GM11168 (cell line): Measurements from ENCODE around the gene USP47.

Experiments
- in situ Hi-C: fragments of 300-500 bp; cut with MboI; formaldehyde crosslinking; loops from one replicate; pipeline ENCODE4 v1.12.0; 2022; ENCODE audit warnings: low sequenced_read_pairs; ENCODE audit not compliant: unreplicated experiment

The USP47 gene

GRCh38 chr11:11916981-11917399 is 75.2 kb downstream of the USP47 start:
- in situ Hi-C loops = no loop called here

GRCh38 chr11:11923828-11924227 is 82.1 kb downstream of the USP47 start:
- in situ Hi-C loops = no loop called here

DNA sequence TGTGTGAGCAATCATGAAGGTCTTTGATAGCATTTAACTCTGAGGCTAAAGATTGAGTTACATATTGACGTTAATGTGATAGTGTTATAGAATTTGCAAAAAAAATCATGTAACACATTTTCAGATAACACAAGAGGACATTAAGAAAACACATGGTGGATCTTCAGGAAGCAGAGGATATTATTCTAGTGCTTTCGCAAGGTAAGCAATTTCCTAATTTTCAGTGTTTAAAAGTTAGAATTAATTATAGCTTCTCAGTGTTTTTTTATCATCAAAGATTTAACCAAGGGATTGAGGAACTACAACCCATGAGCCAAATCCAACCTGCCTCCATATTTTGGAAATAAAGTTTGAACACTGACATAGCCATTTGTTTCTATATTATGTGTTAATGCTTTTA is 88.1 kb downstream of the USP47 start:
- in situ Hi-C loops = no loop called here

DNA sequence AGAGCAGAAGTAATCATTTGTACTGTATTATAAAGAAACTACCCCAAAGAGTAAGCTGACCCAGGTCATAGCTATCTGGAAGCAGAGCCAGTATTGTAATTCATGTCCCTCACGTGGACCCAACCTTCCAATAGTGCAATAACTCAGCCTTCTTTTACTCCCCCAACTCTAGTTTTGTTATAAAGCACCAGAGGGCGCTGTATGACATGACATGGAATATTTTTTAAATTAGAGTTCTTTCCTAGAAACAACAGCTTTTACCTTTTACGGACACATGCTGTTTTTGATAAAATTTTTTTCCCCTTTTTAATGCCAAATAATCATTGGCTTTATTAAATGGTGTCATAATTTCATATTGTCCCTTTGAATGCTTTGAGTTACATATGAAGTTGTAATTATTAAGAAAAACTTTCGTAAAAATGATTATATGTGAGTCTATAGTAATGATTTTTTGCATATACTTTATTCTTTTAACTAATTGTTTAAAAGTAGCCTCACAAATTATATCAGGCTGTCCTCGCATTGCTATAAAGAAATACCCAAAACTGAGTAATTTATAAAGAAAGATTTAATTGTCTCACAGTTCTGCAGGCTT is 89.8 kb downstream of the USP47 start:
- in situ Hi-C loops = no loop called here

GRCh38 chr11:11935536-11935935 is 93.8 kb downstream of the USP47 start:
- in situ Hi-C loops = no loop called here

- in situ Hi-C loops = no loop called here
Measured at GRCh38 chr11:11937433-11937832, 95.7 kb downstream of the USP47 start.

GRCh38 chr11:11937957-11938356 is 96.2 kb downstream of the USP47 start:
- in situ Hi-C loops = no loop called here

- in situ Hi-C loops = no loop called here
Measured at GRCh38 chr11:11940551-11940950, 98.8 kb downstream of the USP47 start.

- in situ Hi-C loops = no loop called here
Measured at GRCh38 chr11:11942668-11943067, 100.9 kb downstream of the USP47 start.

- in situ Hi-C loops = no loop called here
Measured at GRCh38 chr11:11944444-11944843, 102.7 kb downstream of the USP47 start.

- in situ Hi-C loops = no loop called here
Measured at GRCh38 chr11:11946180-11946579, 104.4 kb downstream of the USP47 start.

GRCh38 chr11:11946878-11947277 is 105.1 kb downstream of the USP47 start:
- in situ Hi-C loops = no loop called here

DNA sequence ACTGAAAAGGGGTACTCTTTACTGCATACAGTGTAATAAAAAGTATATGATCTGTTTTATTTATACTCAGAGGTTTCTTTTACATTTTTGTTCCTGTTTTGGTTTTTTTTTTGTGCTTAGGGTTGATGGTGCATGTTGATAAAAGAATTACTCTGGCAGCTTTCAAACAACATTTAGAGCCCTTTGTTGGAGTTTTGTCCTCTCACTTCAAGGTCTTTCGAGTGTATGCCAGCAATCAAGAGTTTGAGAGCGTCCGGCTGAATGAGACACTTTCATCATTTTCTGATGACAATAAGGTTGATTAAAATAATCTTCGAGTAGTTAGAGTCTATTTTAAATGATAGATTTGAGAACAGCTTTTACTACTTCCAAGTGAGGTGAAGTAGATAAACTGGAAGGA is 106.1 kb downstream of the USP47 start:
- in situ Hi-C loops = no loop called here

DNA sequence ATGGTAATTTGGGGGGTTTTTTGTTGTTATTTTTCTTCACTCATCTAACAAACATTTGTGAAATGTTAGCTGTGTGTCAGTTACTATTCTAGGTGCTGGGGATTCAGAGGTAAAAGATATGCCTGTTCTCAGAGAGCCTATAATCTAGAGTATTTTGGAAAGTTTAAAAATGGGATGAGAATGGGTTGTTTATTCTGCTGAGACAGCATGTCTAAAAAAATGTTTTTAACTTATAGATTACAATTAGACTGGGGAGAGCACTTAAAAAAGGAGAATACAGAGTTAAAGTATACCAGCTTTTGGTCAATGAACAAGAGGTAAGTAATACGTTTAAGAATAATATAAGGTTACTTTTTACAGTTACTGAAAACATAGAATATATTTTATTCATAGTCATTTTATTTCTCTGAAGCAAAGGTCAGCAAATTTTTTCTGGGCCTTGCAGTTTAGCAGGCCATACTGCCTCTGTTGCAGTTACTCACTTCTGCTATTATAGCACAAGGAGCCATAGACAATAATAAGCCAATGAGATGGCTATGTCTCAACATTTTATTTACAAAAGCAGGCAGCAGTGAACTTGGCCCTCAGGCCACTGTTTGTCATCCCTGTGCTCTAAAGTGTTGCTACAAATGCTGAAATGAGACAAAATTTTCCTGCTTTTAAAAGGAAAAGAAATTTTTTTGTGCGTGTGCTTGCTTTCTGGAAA is 106.6 kb downstream of the USP47 start:
- in situ Hi-C loops = no loop called here

DNA sequence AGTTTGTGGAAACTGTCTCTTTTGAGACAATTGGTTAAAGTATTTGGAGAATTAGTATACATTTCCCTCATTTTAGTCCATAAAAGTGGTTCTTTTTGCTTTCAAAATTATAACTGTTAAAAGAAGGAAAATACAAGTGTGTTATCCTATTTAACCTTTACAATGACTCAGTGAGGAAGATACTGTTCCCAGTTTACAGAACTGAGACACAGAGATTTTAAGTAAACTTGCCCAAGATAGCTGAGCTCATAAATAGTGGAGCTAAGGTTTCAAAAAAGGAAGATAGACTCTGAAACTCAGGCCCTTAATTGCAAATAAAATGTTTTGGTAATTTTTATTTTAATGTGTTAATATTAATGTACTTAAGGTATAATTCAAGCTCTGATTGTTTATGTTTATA is 107.7 kb downstream of the USP47 start:
- in situ Hi-C loops = no loop called here

DNA sequence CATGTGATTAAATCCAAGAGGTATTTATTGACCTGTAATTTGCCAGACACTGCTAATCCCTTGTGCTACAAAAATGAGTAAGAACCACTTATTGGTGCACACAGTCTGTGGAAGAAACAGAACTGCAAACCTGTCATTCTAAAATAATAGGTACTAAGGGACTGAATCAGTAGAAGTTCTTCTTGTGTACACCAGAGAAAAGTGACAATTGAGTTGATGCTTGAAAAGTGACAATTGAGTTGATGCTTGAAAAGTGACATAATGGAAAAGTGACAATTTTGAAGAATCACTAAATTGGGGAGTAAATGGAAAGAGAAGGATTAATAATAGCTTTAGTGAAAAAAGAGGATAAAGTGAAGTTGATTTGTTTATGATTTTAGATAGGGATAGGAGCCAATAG is 110.3 kb downstream of the USP47 start:
- in situ Hi-C loops = no loop called here

GRCh38 chr11:11956006-11956405 is 114.2 kb downstream of the USP47 start:
- in situ Hi-C loops = no loop called here

DNA sequence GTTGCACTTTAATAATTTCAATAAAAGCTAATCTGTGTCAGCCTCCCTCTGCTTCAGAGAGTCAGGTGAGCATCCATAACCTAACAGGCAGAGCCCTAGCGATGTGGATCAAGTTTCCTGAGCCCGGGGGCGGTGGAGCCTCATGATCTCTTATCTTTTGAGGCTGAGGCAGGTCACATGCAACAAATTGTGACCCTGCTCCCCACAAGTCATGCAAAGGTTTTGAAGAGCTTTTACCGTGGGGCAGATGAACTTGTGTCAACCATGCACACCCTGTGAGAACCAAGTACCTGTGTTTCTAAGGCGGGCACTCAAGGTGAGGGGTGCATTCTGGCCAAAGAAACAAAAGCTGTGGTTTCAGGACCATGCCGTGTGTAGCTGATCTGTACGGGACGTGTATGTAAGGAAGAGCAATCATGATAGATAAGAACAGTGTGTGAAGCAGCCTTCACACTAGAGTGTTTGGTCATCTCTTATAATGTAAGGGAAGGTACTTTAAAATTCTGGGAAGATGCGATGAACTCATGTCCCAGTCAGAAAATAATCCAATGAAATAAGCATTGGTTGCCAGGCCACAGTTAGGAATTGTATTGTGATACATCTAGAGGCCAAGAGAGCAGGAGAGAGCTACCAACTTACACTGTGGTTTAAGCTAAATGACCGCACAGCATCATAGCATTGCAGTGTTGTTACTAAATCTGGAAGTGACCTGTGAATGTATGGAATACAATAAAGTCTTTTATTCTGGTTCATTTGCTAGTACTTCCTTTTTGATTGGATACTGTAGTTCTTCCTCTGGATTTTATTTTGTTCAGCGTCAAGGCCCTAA is 116.8 kb downstream of the USP47 start:
- in situ Hi-C loops = no loop called here

GRCh38 chr11:11959601-11960000 is 117.8 kb downstream of the USP47 start:
- in situ Hi-C loops = no loop called here

- in situ Hi-C loops = no loop called here
Measured at GRCh38 chr11:11960687-11961086, 118.9 kb downstream of the USP47 start.

DNA sequence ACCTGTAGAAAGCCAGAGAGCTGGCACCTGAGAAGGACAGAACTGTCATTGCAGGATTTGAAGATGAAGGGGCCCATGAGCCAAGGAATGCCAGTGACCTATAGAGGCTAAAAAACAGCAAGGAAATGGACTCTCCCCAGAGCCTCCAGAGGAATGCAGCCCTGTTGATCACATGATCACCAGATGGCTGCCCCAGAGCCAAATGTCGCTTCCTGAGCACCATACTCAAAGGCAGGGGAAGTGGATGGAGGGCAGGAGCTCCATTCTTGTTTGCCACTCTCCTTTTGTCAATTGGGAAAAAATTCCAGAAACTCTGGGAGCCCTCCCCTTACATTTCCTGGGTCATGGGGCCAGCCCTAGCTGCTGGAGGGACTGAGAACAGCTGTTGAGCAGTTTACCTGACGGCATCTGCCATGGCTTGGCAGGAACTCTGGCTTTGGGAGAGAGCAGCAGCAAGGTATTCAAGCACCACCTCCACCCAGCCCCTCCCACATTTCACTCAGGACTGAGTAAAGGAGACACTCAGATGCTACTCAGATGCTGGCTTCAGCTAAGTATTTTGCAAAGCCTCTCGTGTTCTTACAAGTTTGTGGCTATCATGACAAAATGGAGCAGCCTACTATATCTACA is 119.7 kb downstream of the USP47 start:
- in situ Hi-C loops = no loop called here
